ENCODE results near the gene FARS2.
"Not testable (repeated sequence)": the region's sequence is repeated elsewhere in the genome, so short reads cannot be mapped to it uniquely, and the experiment has no call there.

FARS2 gene

GRCh38 chr6:5676701-5677100 is 415.4 kb downstream of the FARS2 start:
- no peak for DNase-seq

- no peak for DNase-seq
Measured at GRCh38 chr6:5677219-5678000, 416.1 kb downstream of the FARS2 start.

DNA sequence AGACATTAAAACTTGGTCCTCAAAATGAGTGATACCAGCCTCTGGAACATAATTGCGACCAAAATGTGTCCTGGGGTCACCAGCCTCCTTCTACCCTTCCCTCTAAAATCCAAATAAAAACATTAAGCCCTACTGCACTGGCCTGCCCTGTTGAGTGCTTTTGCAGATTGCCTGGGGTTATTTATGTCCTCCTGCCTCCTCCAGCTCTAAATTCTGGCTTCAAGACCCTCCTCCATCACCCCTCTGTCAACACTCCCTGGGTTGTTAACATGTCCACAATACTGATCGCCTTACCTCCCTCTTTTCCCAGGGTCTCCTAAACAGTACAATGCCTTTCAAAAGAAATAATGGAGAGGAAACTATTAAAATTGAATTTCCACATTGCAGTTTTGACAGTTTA is 418.0 kb downstream of the FARS2 start:
- no peak for DNase-seq

DNA sequence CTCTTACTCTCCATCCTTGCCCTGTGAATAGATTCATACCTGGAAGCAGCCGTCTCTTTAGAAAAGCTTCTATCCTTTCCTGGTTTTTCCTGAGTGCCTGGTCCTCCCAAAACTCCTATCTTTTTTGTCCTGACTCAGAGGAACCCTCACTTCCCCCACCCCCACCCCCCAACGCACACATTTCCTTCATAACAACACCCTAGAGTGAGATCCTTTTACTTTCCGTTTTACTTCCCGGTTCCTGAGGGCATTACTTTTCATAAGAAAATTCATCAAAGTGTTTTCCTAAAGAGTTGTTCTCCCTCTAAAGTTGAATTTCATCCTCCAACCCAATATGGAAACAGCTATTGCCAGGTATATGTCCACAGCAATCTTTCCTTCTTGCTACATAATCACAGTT is 418.4 kb downstream of the FARS2 start:
- DNase-seq = no peak

DNA sequence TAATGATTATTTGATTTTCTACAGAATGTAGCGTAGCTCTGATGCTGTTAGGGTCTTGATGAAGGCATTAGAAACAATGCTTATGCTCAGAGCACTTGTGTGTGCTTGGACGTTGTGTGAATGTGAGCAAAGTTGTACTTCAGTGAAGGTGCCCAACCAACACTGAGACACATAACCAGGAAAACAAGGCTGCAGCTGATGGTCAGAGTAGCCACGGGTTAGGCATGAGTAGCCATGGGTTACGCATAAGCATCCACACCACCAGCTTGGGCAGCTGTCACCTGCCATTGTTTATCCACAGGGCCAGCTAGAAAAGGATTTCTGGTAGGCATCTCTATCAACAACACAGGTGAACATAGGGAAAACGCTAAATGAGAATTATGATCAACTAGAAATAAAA is 418.8 kb downstream of the FARS2 start:
- no peak for DNase-seq

DNA sequence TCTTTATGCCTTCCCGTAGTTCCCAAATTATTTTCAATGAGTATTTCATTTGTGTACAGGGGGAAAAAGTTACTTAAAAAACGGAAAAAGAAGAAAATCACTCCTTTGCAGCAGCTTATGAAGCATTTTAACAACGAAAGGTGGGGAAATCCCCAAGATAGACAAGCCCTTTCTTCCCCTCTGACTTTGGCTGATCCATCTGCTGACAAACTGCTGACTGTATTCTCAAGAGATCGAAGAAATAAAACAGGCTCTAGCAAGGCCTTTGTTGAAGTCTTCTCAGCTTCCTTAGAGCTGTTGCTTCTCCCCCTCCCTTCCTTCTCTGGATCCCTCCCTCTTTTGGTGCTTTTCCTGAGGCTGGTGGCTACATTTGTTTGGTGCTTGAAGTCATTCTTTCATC is 420.2 kb downstream of the FARS2 start:
- no peak for DNase-seq

GRCh38 chr6:5682530-5682929 is 421.2 kb downstream of the FARS2 start:
- DNase-seq = no peak

GRCh38 chr6:5683747-5684146 is 422.4 kb downstream of the FARS2 start:
- not testable (repeated sequence) for DNase-seq

DNA sequence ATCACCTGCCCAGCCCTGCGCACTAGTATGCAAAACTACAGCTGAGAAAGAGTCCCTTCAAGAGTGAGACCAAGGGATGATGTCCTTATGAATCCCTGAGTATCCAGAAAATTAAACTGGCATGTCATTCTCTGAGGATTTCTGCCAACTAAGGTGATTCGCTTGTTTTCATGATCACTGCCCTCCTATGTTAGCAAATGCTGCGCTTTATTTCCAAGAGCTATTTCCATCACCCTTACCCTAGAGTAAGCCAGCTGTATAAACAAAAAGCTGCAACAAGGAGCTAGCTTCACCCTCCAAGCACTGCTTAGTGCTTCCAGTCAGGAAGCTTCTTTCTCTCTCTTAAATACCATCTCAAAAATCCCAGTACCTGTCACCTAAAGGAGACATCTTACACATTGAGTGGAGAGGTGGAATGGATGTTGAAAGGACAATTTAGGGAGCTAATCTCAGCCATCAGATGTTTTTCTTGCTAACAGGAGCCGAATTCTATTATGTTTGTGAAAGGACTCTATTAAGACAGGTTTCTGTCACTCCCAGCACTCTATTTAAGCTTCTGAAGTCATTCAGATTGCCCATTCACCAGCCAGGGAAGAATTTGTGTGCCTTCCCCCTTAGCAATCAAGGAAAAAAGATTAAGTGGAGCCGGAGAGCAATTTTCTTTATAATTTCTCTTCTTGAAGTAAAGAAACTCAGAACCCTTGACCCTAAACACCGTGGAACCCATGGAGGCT is 423.2 kb downstream of the FARS2 start:
- DNase-seq = no peak

- no peak for DNase-seq
Measured at GRCh38 chr6:5693225-5694145, 432.2 kb downstream of the FARS2 start.

DNA sequence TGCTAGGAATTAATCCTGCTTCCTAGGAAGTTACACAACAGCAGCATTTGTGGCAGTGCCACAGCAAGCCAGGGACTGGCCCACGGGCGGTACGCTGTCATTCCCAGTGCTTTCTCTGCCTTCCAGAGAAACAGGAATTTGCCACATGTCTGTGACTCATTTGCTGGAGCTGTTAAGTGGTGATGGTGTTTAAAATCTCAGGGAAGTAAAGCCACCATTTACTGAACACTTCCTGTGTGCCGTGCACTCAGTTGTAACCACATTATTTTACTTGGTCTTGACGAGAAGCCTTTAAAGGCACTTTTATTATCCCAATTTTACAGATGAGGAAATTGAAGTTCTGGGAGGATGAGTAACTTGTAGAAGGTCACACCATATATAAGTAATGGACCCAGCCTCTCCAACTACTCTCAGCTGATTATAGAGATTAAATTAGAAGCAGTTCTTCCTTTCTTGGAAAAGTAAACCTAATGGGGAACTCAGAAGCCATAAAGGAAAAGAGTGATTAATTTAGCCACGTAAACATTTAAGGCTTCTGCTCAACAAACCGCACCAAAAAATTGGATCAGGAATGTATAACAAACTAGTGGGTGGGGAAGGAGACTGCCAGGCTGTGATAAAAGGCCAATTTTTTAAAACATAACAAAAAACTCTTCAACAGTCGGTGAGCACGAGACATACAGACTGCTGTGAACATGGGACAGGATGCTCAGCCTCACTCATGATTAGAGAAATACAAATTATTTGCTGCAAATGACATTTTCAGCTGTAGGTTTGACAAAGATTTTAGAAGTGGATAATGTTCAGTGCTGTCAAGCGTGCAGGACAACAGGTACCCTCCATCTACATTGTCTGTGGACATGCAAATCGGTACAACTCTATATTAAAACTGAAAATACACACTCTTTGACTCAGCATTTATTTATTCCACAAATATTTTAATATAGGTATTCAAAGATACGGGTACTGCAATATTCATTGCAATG is 434.2 kb downstream of the FARS2 start:
- DNase-seq = peak; percentile 32

- DNase-seq = no peak
Measured at GRCh38 chr6:5697508-5697907, 436.2 kb downstream of the FARS2 start.

DNA sequence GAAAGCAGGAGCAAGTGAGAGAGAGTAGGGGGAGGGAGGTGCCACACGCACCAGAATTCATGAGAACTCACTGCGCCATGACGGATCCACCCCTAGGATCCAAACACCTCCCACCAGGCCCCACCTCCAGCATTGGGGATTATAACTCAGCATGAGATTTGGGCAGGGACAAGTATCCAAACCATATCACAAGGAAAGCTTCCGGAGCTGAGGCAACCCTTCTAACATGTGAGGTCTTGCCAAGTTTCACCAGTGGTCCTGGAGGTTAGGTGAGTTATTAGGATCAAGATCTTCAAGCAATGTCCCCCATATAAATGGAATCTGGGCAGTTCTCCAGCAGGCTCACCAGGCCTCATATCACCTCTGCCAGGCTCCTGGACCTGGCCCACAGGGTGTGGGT is 437.0 kb downstream of the FARS2 start:
- no peak for DNase-seq

DNA sequence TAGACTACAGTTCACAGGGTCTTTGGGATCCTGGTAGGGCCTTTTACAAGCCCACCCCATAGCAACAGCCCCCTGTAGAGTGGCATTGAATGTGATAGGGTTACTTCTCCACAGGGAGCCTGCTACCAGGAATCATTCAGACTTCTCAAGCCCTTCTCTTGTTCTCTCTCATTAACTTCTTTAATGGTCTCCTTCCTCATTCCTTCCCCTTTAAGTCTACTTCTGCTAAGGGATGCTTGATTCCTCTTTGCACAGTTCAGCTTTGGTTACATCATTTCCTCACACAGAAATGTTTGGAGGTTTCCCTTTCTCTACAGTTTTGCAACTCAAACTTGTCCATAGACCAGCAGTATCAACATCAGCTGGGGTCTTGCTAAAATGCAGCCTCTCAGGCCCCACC is 437.8 kb downstream of the FARS2 start:
- DNase-seq = not testable (repeated sequence)

DNA sequence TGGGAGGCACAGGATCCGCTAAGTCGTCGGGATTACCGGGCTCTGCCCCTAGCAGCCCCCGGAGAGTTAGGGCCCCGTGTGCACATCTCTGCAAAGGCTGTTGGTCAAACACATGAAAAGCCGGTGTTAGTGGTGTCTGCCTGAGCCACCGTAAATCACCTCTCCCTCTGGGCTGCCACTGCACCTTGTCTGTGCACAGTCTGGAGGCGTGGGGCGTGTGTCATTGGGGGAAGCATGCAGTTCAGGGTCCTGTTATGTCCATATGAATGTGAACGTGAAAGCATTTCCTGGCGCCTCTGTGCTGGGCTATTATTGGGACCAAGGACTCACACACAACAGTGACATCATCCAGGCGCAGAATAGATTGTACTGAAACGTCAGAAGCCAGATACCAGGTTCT is 439.9 kb downstream of the FARS2 start:
- no peak for DNase-seq

DNA sequence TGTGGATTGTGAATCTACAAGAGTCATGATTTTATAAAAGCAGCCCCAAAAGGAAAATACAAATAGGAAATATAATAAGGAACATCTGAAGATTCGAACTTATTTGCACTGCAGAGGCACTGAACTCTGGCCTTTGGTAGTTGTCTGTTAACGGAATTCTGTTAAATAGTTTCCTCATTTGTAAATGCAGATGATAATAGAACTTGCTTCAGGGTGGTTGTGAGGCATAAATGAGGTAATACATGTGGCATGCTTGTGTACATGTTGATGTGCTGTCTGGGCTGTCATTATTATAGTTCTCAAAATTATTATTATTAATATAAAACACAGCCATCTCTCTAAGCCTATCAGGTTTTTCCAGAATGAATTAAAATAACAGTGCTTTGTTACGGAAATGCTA is 443.4 kb downstream of the FARS2 start:
- no peak for DNase-seq

DNA sequence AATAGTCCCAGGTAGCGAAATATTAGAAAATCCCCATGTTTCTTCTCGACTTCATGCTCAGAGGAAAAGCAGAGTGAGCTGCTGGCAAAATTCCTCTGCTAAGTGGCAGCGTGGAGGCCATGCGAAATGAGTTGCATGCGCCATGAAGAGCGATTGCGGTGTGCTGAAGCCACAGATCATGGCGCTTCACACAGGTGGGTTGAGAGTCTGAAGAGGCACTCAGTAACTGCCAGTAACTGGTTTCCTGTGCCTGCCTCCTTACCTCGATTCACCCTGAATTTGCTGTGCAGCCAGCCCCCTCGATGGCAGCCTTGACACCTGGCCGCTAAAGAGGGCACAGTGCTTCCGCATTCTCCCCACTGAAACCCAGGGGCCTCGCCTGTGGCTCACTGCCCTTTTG is 443.9 kb downstream of the FARS2 start:
- DNase-seq = no peak

GRCh38 chr6:5706124-5707033 is 445.1 kb downstream of the FARS2 start:
- DNase-seq = no peak

DNA sequence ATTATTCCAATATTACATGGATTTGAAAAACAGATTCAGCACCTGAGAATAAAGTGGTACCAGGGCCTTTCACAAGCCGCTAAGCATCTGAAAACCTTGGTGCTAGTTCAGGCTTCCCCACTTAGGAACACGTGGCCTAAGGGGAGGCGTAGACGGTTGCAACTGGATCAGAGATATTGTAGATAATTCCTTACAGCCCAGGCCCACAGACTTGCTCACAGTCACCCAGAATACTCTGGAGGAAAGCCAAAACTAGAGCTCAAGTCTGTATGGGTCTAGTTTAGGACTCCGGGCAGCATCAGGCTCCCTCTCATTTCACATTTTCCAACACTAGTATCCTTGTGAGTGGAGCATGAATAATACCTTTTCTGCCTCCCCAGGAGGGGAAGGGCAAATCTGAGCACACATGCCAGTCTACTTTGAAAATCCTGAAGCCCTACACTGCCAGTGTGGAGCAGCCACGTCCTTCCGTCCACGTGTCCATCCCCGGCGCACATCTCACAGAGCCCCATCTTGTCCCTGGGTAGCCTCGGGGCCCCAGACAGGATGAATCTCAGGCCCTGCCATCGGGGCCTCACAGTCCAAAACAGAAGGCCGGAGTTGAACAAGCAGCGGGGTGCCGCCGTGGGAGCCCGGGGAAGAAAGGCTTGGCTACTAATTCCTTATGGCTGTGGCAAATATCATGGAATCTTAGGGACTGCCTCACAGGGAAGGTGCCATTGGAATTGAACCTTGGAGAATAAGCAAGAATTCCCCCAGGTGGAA is 446.1 kb downstream of the FARS2 start:
- DNase-seq = no peak

DNA sequence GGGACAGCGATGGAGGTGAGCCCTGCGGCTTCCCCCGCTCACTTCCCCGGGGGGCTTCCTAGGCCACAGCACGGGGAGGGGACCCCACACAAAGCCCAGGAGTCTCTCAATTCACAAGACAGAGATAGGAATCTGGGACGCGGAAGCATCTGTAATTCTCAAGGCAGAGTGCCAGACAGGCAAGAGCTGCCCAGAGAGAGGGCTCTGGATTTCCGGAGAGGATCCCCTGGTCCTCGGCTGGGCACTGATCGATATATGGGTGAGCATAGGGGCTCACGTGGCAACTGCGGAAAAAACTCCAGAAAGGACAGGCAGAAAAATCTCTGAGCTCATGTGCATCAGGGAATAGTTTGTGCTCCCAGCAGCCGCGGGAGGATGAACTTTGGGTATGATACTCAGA is 449.2 kb downstream of the FARS2 start:
- DNase-seq = no peak

All from kidney glomerular epithelial cell (primary cell).